HFF-Myc (cell line): ENCODE measurements around the gene ACAN.

Experiments
- DNase-seq: peaks from one replicate; pipeline ENCODE4 v3.0.0-alpha.2; 2011; ENCODE audit warnings: low read depth; ENCODE audit errors: extremely low read depth
- H3K4me3 ChIP-seq: replicated peaks from 2 replicates; pipeline ENCODE4 v1.5.1; 2011; ENCODE audit warnings: low read depth, mild to moderate bottlenecking, control low read depth, low read length
- CTCF ChIP-seq: IDR thresholded peaks from 2 replicates; pipeline ENCODE4 v1.5.1; 2012; ENCODE audit warnings: mild to moderate bottlenecking, low read depth, low read length, control low read depth; ENCODE audit errors: missing control alignments

ACAN gene

GRCh38 chr15:88911766-88912118 lies 108.5 kb downstream of the ACAN start:
- DNase-seq, result no peak
- TF ChIP-seq CTCF, result no peak
- peak overlapping the region; percentile 57; the same call in 1 of the 2 replicates for H3K4me3 ChIP-seq

GRCh38 chr15:88912500-88912921 lies 109.3 kb downstream of the ACAN start:
- no peak for DNase-seq
- TF ChIP-seq CTCF, result no peak
- peak overlapping the region; percentile 57 for H3K4me3 ChIP-seq

GRCh38 chr15:88913017-88913849 lies 110.0 kb downstream of the ACAN start, which contains the start of gene MFGE8:
Gene MFGE8, minus strand, starts transcription at chr15:88913379. Its CDS starts 60 bp downstream, at chr15:88913319.
- DNase-seq, result no peak
- no peak for TF ChIP-seq CTCF
- peak within 1 kb of the TSS; percentile 57 for H3K4me3 ChIP-seq

GRCh38 chr15:88913850-88914169 lies 110.6 kb downstream of the ACAN start:
- no peak for DNase-seq
- H3K4me3 ChIP-seq, result peak overlapping the region; percentile 57
- no peak for TF ChIP-seq CTCF

DNA sequence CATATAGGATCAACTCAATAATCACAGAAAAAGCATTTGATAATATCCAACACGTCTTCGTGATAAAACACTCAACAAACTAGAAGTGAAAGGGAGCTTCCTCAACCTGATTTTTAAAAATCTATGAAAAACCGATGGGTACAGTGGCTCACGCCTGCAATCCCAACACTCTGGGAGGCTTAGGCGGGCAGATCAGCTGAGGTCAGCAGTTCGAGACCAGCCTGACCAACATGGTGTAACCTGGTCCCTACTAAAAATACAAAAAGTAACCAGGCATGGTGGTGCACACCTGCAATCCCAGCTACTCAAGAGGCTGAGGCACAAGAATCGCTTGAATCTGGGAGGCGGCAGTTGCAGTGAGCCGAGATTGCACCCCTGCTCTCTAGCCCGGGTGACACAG lies 112.1 kb downstream of the ACAN start:
- TF ChIP-seq CTCF, result no peak
- no peak overlapping the region for H3K4me3 ChIP-seq
- no peak for DNase-seq

DNA sequence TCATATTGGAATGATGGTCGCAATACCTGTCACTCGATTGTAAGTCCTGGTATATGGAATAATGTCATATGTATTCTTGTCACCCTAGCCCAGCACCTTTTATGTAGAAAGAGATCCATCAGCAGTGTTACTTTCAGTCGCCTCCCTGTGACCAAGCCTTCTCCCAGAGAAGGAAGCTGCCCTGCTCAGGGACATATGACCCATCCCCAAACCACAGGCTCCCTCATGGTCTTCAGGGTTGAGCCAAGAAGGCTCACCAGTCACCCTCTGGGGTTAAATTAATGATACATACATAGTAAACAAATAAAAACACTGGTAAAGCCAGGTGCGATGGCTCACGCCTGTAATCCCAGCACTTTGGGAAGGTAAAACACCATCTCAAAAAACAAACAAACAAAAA lies 114.5 kb downstream of the ACAN start:
- TF ChIP-seq CTCF, result no peak
- no peak for DNase-seq
- H3K4me3 ChIP-seq, result no peak overlapping the region

DNA sequence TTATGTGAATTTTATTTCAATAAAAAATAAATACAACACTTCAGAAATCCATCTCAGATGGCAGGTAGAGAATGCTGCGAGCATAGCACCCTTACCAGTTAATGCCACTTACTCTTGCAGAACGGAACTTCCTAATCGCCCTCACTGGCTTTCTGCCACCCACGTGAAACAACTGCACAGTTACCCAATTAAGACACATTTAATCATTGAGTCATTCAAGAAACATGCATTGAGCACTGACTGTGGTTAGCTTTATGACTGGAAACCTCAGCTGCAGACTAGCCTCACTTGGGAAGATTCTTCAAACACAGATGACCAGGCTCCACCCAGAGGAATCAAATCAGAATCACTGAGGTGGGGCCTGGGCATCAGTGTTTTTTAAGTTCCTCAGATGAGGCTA lies 115.5 kb downstream of the ACAN start:
- TF ChIP-seq CTCF, result no peak
- DNase-seq, result peak; percentile 91
- no peak overlapping the region for H3K4me3 ChIP-seq
